ENCODE measurements around the gene SCARF1.

DNA sequence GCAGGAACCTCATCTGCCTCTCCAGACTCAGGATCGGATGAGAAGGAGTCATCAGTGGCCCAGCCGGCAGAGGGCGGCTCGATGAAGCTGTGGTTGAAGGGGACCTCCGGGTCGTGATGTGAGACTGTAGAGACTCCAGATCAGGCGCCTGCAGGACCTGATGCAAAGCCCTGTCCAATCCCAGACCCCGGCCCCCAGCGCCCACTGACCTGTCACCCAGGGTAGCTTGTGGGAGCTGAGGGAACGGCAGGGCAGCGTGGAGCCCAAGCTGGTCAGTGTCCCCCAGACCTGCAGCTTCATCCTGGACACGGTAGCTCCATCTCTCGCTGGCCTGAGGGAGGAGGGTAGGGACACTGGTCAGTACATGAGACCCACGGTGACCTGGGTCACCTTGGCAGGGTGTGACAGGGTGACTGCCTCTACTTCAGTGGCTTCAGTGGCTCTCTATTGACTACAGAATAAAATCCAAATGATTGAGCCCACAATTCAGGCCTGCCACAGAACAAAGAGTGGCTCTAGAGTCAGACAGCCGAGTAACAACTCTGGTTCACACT, 8.7 kb downstream of the SCARF1 start:
- TF ChIP-seq ARNTL (CRISPR knock-in tag; IDR thresholded peaks at IDR 0.05; ENCODE audit: borderline replicate concordance, low read depth) (no peak), ZNF565 (CRISPR knock-in tag; conservative IDR thresholded peaks at IDR 0.05; ENCODE audit: low read depth) (no peak), TCF4 (CRISPR knock-in tag; IDR thresholded peaks at IDR 0.05; ENCODE audit: borderline replicate concordance) (no peak), ZFP30 (CRISPR knock-in tag; IDR thresholded peaks at IDR 0.05) (no peak), RARB (CRISPR knock-in tag; IDR thresholded peaks at IDR 0.05) (no peak), ZFP3 (CRISPR knock-in tag; IDR thresholded peaks at IDR 0.05) (no peak), OSR1 (CRISPR knock-in tag; IDR thresholded peaks at IDR 0.05) (no peak), ZC3H10 (CRISPR knock-in tag; IDR thresholded peaks at IDR 0.05) (no peak), CSDC2 (CRISPR knock-in tag; IDR thresholded peaks at IDR 0.05) (no peak), PPARA (CRISPR knock-in tag; IDR thresholded peaks at IDR 0.05; ENCODE audit: borderline replicate concordance) (no peak), SNAI2 (CRISPR knock-in tag; IDR thresholded peaks at IDR 0.05) (no peak)
- TF ChIP-seq, protein P1, sequence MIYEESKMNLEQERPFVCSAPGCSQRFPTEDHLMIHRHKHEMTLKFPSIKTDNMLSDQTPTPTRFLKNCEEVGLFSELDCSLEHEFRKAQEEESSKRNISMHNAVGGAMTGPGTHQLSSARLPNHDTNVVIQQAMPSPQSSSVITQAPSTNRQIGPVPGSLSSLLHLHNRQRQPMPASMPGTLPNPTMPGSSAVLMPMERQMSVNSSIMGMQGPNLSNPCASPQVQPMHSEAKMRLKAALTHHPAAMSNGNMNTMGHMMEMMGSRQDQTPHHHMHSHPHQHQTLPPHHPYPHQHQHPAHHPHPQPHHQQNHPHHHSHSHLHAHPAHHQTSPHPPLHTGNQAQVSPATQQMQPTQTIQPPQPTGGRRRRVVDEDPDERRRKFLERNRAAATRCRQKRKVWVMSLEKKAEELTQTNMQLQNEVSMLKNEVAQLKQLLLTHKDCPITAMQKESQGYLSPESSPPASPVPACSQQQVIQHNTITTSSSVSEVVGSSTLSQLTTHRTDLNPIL (CRISPR knock-in tag; IDR thresholded peaks at IDR 0.05; ENCODE audit: low read depth) = no peak
- TF ChIP-seq, protein P2, sequence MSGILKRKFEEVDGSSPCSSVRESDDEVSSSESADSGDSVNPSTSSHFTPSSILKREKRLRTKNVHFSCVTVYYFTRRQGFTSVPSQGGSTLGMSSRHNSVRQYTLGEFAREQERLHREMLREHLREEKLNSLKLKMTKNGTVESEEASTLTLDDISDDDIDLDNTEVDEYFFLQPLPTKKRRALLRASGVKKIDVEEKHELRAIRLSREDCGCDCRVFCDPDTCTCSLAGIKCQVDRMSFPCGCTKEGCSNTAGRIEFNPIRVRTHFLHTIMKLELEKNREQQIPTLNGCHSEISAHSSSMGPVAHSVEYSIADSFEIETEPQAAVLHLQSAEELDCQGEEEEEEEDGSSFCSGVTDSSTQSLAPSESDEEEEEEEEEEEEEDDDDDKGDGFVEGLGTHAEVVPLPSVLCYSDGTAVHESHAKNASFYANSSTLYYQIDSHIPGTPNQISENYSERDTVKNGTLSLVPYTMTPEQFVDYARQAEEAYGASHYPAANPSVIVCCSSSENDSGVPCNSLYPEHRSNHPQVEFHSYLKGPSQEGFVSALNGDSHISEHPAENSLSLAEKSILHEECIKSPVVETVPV (CRISPR knock-in tag; IDR thresholded peaks at IDR 0.05) = no peak
- TF ChIP-seq, protein P3, sequence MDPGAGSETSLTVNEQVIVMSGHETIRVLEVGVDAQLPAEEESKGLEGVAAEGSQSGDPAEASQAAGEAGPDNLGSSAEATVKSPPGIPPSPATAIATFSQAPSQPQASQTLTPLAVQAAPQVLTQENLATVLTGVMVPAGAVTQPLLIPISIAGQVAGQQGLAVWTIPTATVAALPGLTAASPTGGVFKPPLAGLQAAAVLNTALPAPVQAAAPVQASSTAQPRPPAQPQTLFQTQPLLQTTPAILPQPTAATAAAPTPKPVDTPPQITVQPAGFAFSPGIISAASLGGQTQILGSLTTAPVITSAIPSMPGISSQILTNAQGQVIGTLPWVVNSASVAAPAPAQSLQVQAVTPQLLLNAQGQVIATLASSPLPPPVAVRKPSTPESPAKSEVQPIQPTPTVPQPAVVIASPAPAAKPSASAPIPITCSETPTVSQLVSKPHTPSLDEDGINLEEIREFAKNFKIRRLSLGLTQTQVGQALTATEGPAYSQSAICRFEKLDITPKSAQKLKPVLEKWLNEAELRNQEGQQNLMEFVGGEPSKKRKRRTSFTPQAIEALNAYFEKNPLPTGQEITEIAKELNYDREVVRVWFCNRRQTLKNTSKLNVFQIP (CRISPR knock-in tag; IDR thresholded peaks at IDR 0.05; ENCODE audit: borderline replicate concordance, low read depth) = no peak
